BJ (cell line): ENCODE measurements around the gene RNF13. TPM values are rescaled to one million over a fixed set of nuclear protein-coding genes. Genes with fewer than 3 reads are reported as not detected.

Source experiments
- CTCF ChIA-PET: fragments of 350-600 bp; formaldehyde crosslinking; extraction: SDS; loops from one replicate; lab custom pipeline; 2021; ENCODE audit warnings: antibody characterized with exemption, inconsistent platforms; lab: Yijun Ruan, JAX
- POLR2A ChIA-PET: fragments of 300-600 bp; sonication (Branson Sonifier 250); formaldehyde crosslinking; extraction: SDS; loops from one replicate; lab custom pipeline; 2021; ENCODE audit warnings: antibody characterized with exemption; lab: Charles Lee
- DNase-seq: peaks from one replicate; pipeline ENCODE4 v3.0.0-alpha.2; 2011; ENCODE audit warnings: low read depth
- H3K27me3 ChIP-seq: 2 replicates; pipeline ENCODE4 v1.6.0; 2011; ENCODE audit warnings: low read length; ENCODE audit not compliant: control insufficient read depth, insufficient read depth
- H3K36me3 ChIP-seq: 2 replicates; pipeline ENCODE4 v1.5.1; 2011; ENCODE audit warnings: low read length; ENCODE audit not compliant: control insufficient read depth, insufficient read depth
- H3K4me3 ChIP-seq: 2 replicates; pipeline ENCODE4 v1.5.1; 2011; ENCODE audit warnings: low read depth, mild to moderate bottlenecking, control low read depth, low read length
- polyA plus RNA-seq: library from polyadenylated mRNA; depleted of rRNA; stranded (reverse); fragments of >200 nt; gene quantifications from 2 replicates; pipeline ENCODE4 v1.2.3, GENCODE V29; 2011
- TF ChIP-seq, protein P1 (sequence below): IDR thresholded peaks from 2 replicates; pipeline ENCODE4 v1.5.1; 2011; ENCODE audit warnings: low read depth, mild to moderate bottlenecking, control low read depth, inconsistent platforms, low read length, moderate library complexity; ENCODE audit not compliant: insufficient read depth

The RNF13 gene
- polyA plus RNA-seq, 1 experiment: 30.7 TPM

DNA sequence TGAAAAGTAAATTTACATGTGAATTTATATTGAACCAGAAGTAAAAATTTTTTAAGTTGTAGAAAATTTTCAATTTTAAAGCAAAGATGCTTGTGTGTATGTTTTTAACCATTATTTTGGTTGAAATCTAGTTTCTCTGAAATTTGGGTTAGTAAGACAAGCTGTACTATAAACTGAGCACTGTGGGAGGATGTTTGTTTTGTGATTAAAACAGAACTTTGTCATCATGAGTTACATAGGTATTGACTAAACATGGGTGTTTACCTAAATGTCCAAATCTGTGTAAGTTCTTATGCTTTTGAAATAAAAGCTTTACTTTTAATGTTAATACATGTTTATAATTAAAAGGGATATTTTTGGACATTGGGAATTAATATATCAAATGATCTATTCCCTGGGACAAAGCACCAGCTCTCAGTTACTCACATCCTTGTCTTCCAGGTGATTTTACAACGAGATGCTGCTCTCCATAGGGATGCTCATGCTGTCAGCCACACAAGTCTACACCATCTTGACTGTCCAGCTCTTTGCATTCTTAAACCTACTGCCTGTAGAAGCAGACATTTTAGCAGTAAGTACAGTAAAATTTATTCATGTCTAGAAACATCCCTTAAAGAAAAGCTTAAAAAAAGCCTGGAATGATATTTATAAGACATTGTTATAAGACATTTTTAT lies 32.7 kb downstream of the RNF13 start:
- ChIA-PET CTCF (interaction anchor here (0.7 kb wide), 1 partner anchor 448 kb away, joined by 3 read pairs; no protein-coding TSS in a partner anchor), POLR2A (no interaction called here)
- no peak for DNase-seq

DNA sequence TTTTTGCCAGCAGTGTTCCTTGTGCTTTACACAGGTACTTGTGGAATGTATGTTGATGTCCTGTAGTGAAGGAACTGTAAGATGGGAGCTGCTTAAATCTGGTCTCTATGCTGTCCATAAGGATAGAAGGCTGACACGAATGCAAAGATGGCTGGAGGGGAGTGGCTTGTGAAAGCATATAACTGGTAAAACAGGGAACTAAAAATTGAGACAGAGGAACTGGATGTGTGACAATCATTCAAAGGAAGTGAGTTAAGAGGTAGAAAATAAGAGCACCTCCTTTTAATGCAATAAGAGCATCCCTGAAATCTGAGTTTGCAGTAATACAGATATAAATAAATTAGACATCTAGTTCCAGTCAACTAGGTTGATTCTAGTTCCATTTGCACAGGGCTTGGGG lies 35.2 kb downstream of the RNF13 start:
- ChIA-PET POLR2A (no interaction called here), CTCF (no interaction called here)
- TF ChIP-seq, protein P1, sequence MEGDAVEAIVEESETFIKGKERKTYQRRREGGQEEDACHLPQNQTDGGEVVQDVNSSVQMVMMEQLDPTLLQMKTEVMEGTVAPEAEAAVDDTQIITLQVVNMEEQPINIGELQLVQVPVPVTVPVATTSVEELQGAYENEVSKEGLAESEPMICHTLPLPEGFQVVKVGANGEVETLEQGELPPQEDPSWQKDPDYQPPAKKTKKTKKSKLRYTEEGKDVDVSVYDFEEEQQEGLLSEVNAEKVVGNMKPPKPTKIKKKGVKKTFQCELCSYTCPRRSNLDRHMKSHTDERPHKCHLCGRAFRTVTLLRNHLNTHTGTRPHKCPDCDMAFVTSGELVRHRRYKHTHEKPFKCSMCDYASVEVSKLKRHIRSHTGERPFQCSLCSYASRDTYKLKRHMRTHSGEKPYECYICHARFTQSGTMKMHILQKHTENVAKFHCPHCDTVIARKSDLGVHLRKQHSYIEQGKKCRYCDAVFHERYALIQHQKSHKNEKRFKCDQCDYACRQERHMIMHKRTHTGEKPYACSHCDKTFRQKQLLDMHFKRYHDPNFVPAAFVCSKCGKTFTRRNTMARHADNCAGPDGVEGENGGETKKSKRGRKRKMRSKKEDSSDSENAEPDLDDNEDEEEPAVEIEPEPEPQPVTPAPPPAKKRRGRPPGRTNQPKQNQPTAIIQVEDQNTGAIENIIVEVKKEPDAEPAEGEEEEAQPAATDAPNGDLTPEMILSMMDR: no peak
- Histone ChIP-seq H3K4me3 (no peak overlapping the region), H3K27me3 (no peaks in the 10 kb centered on the region), H3K36me3 (peaks cover 2% of the 10 kb centered on the region; the same call in 1 of the 2 replicates)
- DNase-seq: no peak

More for the DNA sequence above, 32.7 kb downstream of the RNF13 start:
- Histone ChIP-seq H3K27me3 (no peaks in the 10 kb centered on the region), H3K4me3 (no peak overlapping the region), H3K36me3 (no peaks in the 10 kb centered on the region)
- TF ChIP-seq, protein P1: no peak

DNA sequence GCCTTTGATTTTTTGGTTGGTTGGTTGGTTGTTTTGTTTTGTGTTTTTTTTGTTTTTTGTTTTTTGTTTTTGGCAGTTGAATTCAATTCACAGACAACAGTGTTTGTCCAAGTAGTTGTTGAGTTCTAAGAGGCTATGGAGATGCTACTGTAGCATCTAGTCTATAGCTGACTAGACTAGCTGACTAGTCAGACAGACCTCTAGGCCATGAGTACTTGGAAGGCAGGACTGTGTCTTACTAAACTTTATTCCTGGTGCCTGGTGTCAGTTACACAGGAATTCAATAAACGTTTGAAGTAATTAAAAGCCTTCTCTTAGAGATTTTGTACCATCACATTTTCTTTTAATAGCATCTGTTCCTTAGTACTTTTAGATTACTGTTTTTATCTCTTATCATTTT lies 35.7 kb downstream of the RNF13 start:
- TF ChIP-seq, protein P1: no peak
- Histone ChIP-seq H3K27me3 (no peaks in the 10 kb centered on the region), H3K36me3 (peaks cover 2% of the 10 kb centered on the region; the same call in 1 of the 2 replicates), H3K4me3 (no peak overlapping the region)
- CTCF ChIA-PET: interaction anchor here (0.6 kb wide), 1 partner anchor 313 kb away, joined by 3 read pairs; no protein-coding TSS in a partner anchor
- DNase-seq: no peak
- POLR2A ChIA-PET: no interaction called here

DNA sequence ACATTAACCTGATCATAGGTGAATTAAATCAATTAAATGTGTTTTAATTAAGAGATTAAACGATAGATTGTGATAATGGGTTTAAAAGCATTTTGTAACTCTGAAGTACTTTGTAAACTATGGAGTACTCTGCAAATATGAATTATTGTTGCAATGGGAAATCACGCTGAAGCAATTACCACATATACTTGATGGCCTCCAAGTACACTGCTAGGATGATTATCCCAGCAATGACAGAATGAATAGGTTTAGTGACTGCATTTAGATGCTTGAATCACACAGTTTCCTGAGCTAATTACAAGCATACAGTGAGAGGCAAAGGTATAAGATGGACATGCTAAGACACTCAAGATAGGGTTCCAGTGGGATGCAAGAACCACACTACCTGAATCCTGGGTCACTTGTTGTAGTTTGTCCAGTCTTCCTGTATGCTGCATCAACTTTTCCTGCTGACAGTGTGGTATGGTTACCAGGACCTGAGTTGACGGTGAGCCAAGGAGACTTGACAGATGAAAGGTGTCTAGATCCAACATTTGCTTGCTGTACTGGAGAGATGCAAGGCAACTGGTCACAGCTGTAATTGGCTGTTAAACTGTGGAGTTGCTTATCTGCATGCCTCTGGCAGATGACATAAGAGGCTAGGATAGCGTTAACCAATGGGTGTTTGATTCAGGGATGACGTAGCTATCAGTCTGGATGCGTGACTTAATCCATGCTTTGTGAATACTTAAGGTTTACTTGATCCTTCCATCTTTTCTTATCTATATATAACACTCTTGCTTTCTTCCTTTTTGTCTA lies 38.0 kb downstream of the RNF13 start:
- no peak for DNase-seq
- Histone ChIP-seq H3K36me3 (peaks cover 2% of the 10 kb centered on the region), H3K27me3 (no peaks in the 10 kb centered on the region), H3K4me3 (no peak overlapping the region)
- ChIA-PET CTCF (interaction anchor here (1.1 kb wide), 1 partner anchor 19 kb away, joined by 3 read pairs; no protein-coding TSS in a partner anchor), POLR2A (no interaction called here)
- TF ChIP-seq, protein P1: no peak

DNA sequence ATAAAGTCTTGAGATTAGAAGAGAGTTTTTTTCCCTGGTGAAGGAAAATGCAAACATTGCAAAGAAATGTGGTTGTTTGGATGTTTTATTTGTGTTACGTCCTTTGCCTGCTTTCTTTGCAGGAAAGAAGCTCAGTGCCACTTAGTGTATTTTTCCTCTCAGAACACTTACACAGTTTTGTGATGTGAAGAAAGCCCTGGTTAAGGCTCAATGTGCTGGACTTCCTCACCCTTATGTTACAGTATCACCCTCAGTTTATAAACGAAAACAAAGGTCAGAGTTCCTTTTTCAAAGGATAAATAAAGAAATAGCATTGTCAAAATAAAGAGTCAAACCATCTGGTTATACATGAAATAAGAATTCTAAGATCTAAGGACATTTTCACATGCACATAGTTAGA lies 45.9 kb downstream of the RNF13 start:
- no peaks in the 10 kb centered on the region; the same call in 1 of the 2 replicates for H3K36me3 ChIP-seq
- no peak overlapping the region for H3K4me3 ChIP-seq
- ChIA-PET CTCF (interaction anchor here (1.7 kb wide), 1 partner anchor 21 kb away, joined by 5 read pairs; no protein-coding TSS in a partner anchor), POLR2A (no interaction called here)
- TF ChIP-seq, protein P1: no peak
- H3K27me3 ChIP-seq: no peaks in the 10 kb centered on the region
- no peak for DNase-seq
